ENCODE measurements around the gene DOC2A. TPM values are rescaled to one million over a fixed set of nuclear protein-coding genes. Genes with fewer than 3 reads are reported as not detected.
A peak's percentile ranks its signal among the peaks of the same experiment; 100 is the strongest.

The DOC2A gene
- total and polyA plus RNA-seq, 2 of the 4 experiments (the other 2 are of a cell fraction) = under 0.01 to 0.48 TPM

DNA sequence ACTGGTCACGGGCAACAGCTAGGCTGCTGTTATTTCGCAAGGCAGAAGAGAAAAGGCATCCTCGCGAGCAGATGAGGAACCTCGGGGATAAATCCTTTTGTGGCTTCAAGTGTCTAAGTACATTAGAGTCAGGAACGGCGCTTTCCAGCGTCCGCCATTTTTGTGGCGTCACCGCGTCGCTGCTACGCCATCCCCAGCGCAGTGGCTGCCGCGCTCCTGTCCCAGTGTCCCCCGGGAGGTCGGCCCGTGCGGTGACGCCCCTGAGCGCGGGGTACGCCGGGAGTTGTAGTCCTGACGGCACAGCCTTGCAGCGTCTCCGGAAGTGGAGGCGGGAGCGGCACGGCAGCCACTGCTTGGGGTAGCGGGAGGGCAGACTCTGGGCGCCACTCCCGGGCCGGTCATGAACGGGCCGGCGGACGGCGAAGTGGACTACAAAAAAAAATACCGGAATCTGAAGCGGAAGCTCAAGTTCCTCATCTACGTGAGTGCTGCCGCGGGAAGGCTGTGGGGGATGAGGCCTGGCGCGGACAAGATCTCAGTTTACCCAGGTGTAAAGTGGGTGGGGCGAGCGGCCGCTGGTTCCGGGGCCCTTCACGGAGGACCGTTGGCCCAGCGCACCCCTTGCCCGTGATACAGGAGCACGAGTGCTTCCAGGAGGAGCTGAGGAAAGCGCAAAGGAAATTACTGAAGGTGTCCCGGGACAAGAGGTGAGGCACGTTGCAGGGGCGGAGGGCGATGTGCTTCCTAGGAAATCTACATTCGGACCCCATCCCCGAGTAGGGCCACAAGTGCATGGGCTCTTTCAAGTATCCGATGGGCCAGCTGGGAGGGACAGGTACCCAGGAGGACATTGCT lies 14.7 kb downstream of the DOC2A start, which contains the start of gene INO80E (continued):
- TF ChIP-seq USF2 (IDR thresholded peaks at IDR 0.05; ENCODE audit: low read depth, low read length) = no peak
- no peak for TF ChIP-seq SMC3 (IDR thresholded peaks at IDR 0.05; ENCODE audit: low read depth, low read length)
- peak; percentile 78 for TF ChIP-seq CEBPB (IDR thresholded peaks at IDR 0.05; ENCODE audit: low read depth, low read length)

Data from IMR-90 (cell line).